Osteoblast (primary cell): ENCODE measurements around the gene ALDH3B1. TPM values are rescaled to one million over a fixed set of nuclear protein-coding genes. Genes with fewer than 3 reads are reported as not detected.

Experiments
- DNase-seq: peaks from one replicate; pipeline ENCODE4 v3.0.0; 2011; ENCODE audit warnings: low spot score, mixed read lengths; ENCODE audit not compliant: insufficient read length; ENCODE audit errors: missing footprints
- H2AFZ ChIP-seq: 2 replicates; pipeline ENCODE4 v1.6.0; 2011; ENCODE audit warnings: mild to moderate bottlenecking, low read length
- H3K27ac ChIP-seq: 2 replicates; pipeline ENCODE4 v1.5.1; 2011; ENCODE audit warnings: mild to moderate bottlenecking, low read depth, low read length, moderate library complexity
- H3K27me3 ChIP-seq: 2 replicates; pipeline ENCODE4 v1.6.0; 2012; ENCODE audit warnings: mild to moderate bottlenecking, control low read depth, inconsistent platforms, low read length, moderate library complexity; ENCODE audit not compliant: insufficient read depth
- H3K36me3 ChIP-seq: 2 replicates; pipeline ENCODE4 v1.5.1; 2011; ENCODE audit warnings: mild to moderate bottlenecking, low read length, control low read depth, moderate library complexity; ENCODE audit not compliant: insufficient read depth
- H3K4me1 ChIP-seq: 2 replicates; pipeline ENCODE4 v1.5.1; 2011; ENCODE audit warnings: mild to moderate bottlenecking, low read length, control low read depth, moderate library complexity; ENCODE audit not compliant: insufficient read depth
- H3K4me2 ChIP-seq: 2 replicates; pipeline ENCODE4 v1.6.0; 2011; ENCODE audit warnings: mild to moderate bottlenecking, low read length; ENCODE audit not compliant: insufficient read depth
- H3K4me3 ChIP-seq: fragments of 200-600 bp; sonication (generic); 3 replicates; pipeline ENCODE4 v1.5.1; 2012; ENCODE audit warnings: mild to moderate bottlenecking, low read length, inconsistent platforms; ENCODE audit not compliant: insufficient read depth
- H3K79me2 ChIP-seq: 2 replicates; pipeline ENCODE4 v1.6.0; 2012; ENCODE audit warnings: mild to moderate bottlenecking, low read length, control low read depth, inconsistent platforms; ENCODE audit not compliant: insufficient read depth
- H3K9me3 ChIP-seq: 2 replicates; pipeline ENCODE4 v1.5.1; 2011; ENCODE audit warnings: low read depth, low read length, control low read depth
- H4K20me1 ChIP-seq: 2 replicates; pipeline ENCODE4 v1.6.0; 2012; ENCODE audit warnings: mild to moderate bottlenecking, low read length, control low read depth; ENCODE audit not compliant: insufficient read depth
- CTCF ChIP-seq: IDR thresholded peaks from 2 replicates; pipeline ENCODE4 v1.5.1; 2011; ENCODE audit warnings: mild to moderate bottlenecking, low read depth, low read length, moderate library complexity; ENCODE audit errors: extremely low read depth
- total RNA-seq: library from RNA; depleted of rRNA; stranded (reverse); fragments of >200 nt; gene quantifications from 2 replicates; pipeline ENCODE4 v1.2.3, GENCODE V29; 2012

Gene ALDH3B1
- total RNA-seq, 1 donor: 63.0 TPM

GRCh38 chr11:68040957-68041591 lies 30.9 kb downstream of the ALDH3B1 start:
- peak overlapping the region; percentile 73 for H3K27ac ChIP-seq
- H4K20me1 ChIP-seq: no peaks in the 10 kb centered on the region
- H3K36me3 ChIP-seq: peaks cover 16% of the 10 kb centered on the region
- DNase-seq: peak; percentile 77
- H2AFZ ChIP-seq: no peak overlapping the region
- peak overlapping the region; percentile 86 for H3K4me3 ChIP-seq
- no peaks in the 10 kb centered on the region for H3K9me3 ChIP-seq
- no peak for TF ChIP-seq CTCF
- H3K79me2 ChIP-seq: peaks cover 44% of the 10 kb centered on the region
- no peaks in the 10 kb centered on the region for H3K27me3 ChIP-seq
- peaks cover 21% of the 10 kb centered on the region for H3K4me1 ChIP-seq
- H3K4me2 ChIP-seq: peak overlapping the region; percentile 87

GRCh38 chr11:68041617-68042218 lies 31.6 kb downstream of the ALDH3B1 start:
- H2AFZ ChIP-seq: no peak overlapping the region
- peak overlapping the region; percentile 87 for H3K4me2 ChIP-seq
- no peak for TF ChIP-seq CTCF
- peaks cover 44% of the 10 kb centered on the region for H3K79me2 ChIP-seq
- no peak overlapping the region for H3K4me3 ChIP-seq
- H3K27ac ChIP-seq: no peak overlapping the region
- H4K20me1 ChIP-seq: no peaks in the 10 kb centered on the region
- H3K4me1 ChIP-seq: peaks cover 21% of the 10 kb centered on the region
- peaks cover 21% of the 10 kb centered on the region for H3K36me3 ChIP-seq
- H3K27me3 ChIP-seq: no peaks in the 10 kb centered on the region
- peak; percentile 76 for DNase-seq
- no peaks in the 10 kb centered on the region for H3K9me3 ChIP-seq

- no peak overlapping the region for H3K4me3 ChIP-seq
- no peak overlapping the region for H3K27ac ChIP-seq
- H4K20me1 ChIP-seq: no peaks in the 10 kb centered on the region
- no peak overlapping the region for H3K4me2 ChIP-seq
- no peaks in the 10 kb centered on the region for H3K27me3 ChIP-seq
- no peaks in the 10 kb centered on the region for H3K9me3 ChIP-seq
- DNase-seq: peak; percentile 94
- H3K79me2 ChIP-seq: peaks cover 44% of the 10 kb centered on the region
- TF ChIP-seq CTCF: no peak
- H2AFZ ChIP-seq: no peak overlapping the region
- H3K36me3 ChIP-seq: peaks cover 23% of the 10 kb centered on the region
- peaks cover 21% of the 10 kb centered on the region for H3K4me1 ChIP-seq
Measured at GRCh38 chr11:68042219-68043028, 32.3 kb downstream of the ALDH3B1 start.

GRCh38 chr11:68043029-68043348 lies 32.9 kb downstream of the ALDH3B1 start:
- Histone ChIP-seq H3K27me3 (no peaks in the 10 kb centered on the region), H3K36me3 (peaks cover 27% of the 10 kb centered on the region), H3K9me3 (no peaks in the 10 kb centered on the region), H3K79me2 (peaks cover 39% of the 10 kb centered on the region), H3K27ac (no peak overlapping the region), H3K4me2 (no peak overlapping the region), H2AFZ (no peak overlapping the region), H3K4me1 (peaks cover 21% of the 10 kb centered on the region), H4K20me1 (no peaks in the 10 kb centered on the region), H3K4me3 (no peak overlapping the region)
- no peak for TF ChIP-seq CTCF
- peak; percentile 86 for DNase-seq
